Glomerular endothelial cell (primary cell): ENCODE data around the gene PTPN3. TPM values are rescaled to one million over a fixed set of nuclear protein-coding genes. Genes with fewer than 3 reads are reported as not detected.
"Not testable (repeated sequence)": the region's sequence is repeated elsewhere in the genome, so short reads cannot be mapped to it uniquely, and the experiment has no call there.

Experiments used
- DNase-seq: peaks from one replicate; pipeline ENCODE4 v3.0.0-alpha.2; 2011; ENCODE audit warnings: low read depth, low spot score; ENCODE audit errors: extremely low read depth
- total RNA-seq: library from RNA; depleted of rRNA; stranded (reverse); fragments of >200 nt; gene quantifications from 2 replicates; pipeline ENCODE4 v1.2.3, GENCODE V29; 2015

The PTPN3 gene
- total RNA-seq, 1 donor from 2014 or later, result 1.8 TPM

DNA sequence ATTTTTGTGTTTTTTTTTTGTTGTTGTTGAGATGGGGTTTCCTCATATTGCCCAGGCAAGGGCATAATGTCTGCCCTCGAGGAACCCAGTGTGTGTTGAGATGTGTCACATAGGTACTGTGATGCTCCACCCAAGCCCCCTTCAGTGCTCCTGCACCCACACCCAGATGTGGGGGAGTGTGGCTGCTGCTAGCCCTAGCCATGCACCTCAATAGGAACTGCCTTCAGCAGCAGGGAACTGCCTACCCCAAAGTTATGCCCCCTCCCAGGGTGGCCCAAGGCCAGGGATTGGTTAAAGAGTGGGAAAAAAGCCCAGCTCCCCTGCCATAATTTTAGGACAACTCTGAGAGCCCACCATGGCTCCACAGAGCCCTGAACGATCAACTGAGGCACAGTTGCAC, 143.9 kb downstream of the PTPN3 start:
- DNase-seq, result no peak

GRCh38 chr9:109351032-109351431, 147.1 kb downstream of the PTPN3 start:
- DNase-seq, result no peak

DNA sequence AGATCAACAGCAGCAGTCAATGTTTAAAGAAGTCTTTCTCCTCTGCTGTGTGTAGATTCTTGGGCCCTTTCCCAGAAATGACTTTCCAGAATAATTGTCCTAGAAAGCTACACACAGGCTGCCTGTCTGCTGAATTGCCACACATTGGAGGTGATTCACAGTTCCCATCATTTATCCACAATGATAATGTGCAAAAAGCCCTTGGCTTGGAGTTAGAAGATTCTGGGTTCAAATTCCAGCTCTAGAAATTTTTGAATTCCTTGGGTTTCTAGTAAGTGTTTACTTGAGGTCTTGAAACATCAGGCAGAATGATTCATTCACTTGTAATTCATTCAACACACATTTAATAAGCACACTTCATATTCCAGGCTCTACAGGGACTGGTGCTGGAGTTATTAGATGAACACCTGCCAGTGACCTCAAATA, 148.7 kb downstream of the PTPN3 start:
- DNase-seq, result no peak

GRCh38 chr9:109346904-109347303, 151.2 kb downstream of the PTPN3 start:
- DNase-seq, result no peak

DNA sequence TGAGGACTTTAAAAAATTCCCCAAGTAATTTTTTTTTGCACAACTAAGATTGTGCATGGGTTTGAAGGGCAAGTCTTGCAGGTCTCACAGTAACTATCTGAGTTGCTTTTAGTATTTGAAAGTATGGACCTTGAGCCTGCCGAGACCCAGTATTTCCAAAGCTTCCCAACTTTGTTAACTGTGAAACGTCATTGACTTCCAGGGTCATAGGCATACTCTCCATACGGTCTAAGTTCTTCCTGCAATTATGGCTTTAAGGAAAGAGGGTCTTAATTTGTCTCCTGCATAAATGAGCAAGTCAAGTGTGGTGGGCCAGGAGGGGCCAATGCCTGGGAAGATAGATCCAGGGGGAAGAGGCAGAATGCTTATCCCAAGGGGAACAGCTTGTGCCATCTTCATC, 153.2 kb downstream of the PTPN3 start:
- DNase-seq, result no peak

GRCh38 chr9:109342878-109343277, 155.2 kb downstream of the PTPN3 start:
- no peak for DNase-seq

DNA sequence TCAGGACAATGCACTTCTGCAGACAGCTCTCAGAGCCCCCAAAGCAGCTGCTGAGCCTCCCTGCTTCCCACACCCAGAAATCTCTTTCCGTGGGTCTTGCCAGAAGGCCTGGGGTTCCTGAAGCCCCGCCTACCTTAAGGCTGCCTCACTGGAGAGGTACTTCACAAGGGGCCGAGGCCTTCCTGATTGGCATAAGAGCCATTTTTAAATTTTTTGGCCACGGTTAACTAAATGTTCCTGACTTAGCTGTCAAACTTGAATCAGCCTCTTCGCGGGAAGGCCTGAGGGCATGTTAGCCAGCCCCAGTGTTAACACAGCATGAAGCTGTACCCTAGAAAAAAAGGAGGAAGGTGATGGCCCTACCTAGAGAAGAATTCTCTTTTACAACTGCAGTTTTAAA, 156.5 kb downstream of the PTPN3 start:
- no peak for DNase-seq

DNA sequence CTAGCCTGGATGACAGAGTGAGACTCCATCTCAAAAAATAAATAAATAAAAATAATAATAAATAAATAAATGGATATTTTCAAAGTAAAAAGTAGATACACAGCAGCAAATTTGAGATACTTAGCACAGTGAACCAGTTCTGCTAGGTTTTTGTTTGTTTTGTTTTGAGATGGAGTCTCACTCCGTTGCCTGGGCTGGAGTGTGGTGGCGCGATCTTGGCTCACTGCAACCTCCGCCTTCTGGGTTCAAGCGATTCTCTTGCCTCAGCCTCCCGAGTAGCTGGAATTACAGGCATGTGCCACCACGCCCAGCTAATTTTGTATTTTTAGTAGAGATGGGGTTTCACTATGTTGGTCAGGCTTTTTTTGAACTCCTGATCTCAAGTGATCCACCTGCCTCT, 157.1 kb downstream of the PTPN3 start:
- not testable (repeated sequence) for DNase-seq

DNA sequence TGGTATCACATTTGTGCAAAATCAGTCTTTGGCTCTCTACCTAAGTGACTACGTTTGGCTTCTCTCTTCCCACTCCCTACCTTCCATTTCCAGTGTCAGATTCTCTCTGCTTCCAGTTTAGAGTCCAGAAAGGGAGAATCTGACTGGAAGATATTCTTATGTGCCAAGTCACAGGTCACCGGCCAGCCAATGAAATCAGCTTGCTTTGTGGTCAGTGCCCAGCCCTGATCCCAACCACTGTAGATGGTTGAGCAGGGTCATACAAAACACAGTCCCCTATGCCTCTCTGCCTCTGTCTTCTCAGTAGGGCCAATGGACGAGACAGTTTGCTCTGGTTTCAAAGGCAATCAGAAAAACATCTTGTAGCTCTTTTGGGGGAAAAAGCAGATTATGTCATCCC, 161.7 kb downstream of the PTPN3 start:
- no peak for DNase-seq

GRCh38 chr9:109335929-109336328, 162.2 kb downstream of the PTPN3 start:
- DNase-seq, result no peak

- no peak for DNase-seq
Observed at GRCh38 chr9:109335121-109335520, 163.0 kb downstream of the PTPN3 start.

- DNase-seq, result no peak
Observed at GRCh38 chr9:109331353-109331752, 166.8 kb downstream of the PTPN3 start.

DNA sequence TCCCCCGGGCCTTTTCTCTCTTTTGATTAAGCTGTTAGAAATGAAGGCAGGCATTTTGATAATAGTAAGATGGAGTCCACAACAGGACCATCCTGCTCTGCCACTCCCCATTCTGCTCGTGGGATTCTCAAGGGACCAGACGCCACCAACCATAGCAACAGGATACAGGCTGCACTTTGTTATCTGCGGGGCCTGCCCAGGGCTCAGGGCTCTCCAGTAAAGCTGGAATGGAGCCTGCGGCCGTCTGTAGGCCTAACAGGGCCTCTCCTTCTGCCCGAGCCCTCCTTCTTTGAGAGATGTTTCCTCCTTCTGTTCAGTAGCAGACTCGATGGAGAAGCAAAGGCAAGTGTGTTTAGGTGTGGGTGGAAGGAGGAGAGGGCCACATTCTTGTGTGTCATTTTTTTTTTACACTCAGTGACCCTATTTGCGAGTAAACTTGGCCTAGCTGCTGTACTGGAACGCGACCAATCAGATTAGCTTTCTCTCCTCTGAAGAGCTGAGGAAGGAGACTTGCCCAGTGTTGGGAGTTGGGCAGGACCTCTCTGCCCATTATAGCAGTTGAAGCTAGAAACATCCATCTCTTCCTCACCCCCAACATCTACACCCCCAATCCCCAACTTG, 168.4 kb downstream of the PTPN3 start:
- no peak for DNase-seq

- DNase-seq, result no peak
Observed at GRCh38 chr9:109328978-109329637, 169.0 kb downstream of the PTPN3 start.

Other genes with a start within 250 kb of the PTPN3 start
- gene EPB41L4B, start 177.2 kb downstream of the PTPN3 start, total RNA-seq, result 0.88 and 1.8 TPM in 2 replicates